Neural progenitor cell (in vitro differentiated cells): ENCODE measurements around the gene ELP5. TPM values are rescaled to one million over a fixed set of nuclear protein-coding genes. Genes with fewer than 3 reads are reported as not detected.

Experiments used
- DNase-seq: peaks from one replicate; pipeline ENCODE4 v3.0.0-alpha.2; 2016; ENCODE audit warnings: low spot score
- H2AFZ ChIP-seq: fragments of 200-600 bp; sonication (generic); replicated peaks from 2 replicates; pipeline ENCODE4 v1.6.1; 2016; ENCODE audit warnings: antibody characterized with exemption
- H3F3A ChIP-seq: fragments of 200-600 bp; sonication (generic); 2 replicates; pipeline ENCODE4 v1.6.1; 2016; ENCODE audit warnings: antibody characterized with exemption, low read depth
- H3K27ac ChIP-seq: fragments of 200-600 bp; sonication (generic); 2 replicates; pipeline ENCODE4 v1.5.1; 2016; ENCODE audit warnings: mild to moderate bottlenecking
- H3K27me3 ChIP-seq: fragments of 200-600 bp; sonication (generic); 2 replicates; pipeline ENCODE4 v1.6.1; 2016; ENCODE audit warnings: mild to moderate bottlenecking, moderate library complexity
- H3K36me3 ChIP-seq: fragments of 200-600 bp; sonication (generic); 2 replicates; pipeline ENCODE4 v1.5.1; 2016
- H3K4me1 ChIP-seq: fragments of 200-600 bp; sonication (generic); 2 replicates; pipeline ENCODE4 v1.6.1; 2016; ENCODE audit warnings: mixed run types
- H3K4me2 ChIP-seq: fragments of 200-600 bp; sonication (generic); 2 replicates; pipeline ENCODE4 v1.6.1; 2016
- H3K4me3 ChIP-seq: fragments of 200-600 bp; sonication (generic); 2 replicates; pipeline ENCODE4 v1.5.1; 2016
- H3K79me2 ChIP-seq: fragments of 200-600 bp; sonication (generic); 2 replicates; pipeline ENCODE4 v1.6.1; 2016; ENCODE audit warnings: low read depth
- H3K9ac ChIP-seq: fragments of 200-600 bp; sonication (generic); 2 replicates; pipeline ENCODE4 v1.6.1; 2016
- H3K9me3 ChIP-seq: fragments of 200-600 bp; sonication (generic); 2 replicates; pipeline ENCODE4 v1.5.1; 2016; ENCODE audit warnings: low read depth
- H4K20me1 ChIP-seq: fragments of 200-600 bp; sonication (generic); 2 replicates; pipeline ENCODE4 v1.6.1; 2016; ENCODE audit warnings: low read depth
- H3K27ac Mint-ChIP-seq: 3 replicates; pipeline ENCODE4 v1.8.0; 2021; ENCODE audit warnings: mixed read lengths
- H3K27me3 Mint-ChIP-seq: 2 replicates; pipeline ENCODE4 v1.8.0; 2022; ENCODE audit warnings: low read depth, mild to moderate bottlenecking, inconsistent platforms, moderate library complexity, mixed read lengths; ENCODE audit not compliant: insufficient read depth
- H3K36me3 Mint-ChIP-seq: 3 replicates; pipeline ENCODE4 v1.8.0; 2021; ENCODE audit warnings: mixed read lengths
- H3K4me1 Mint-ChIP-seq: 3 replicates; pipeline ENCODE4 v1.8.0; 2021; ENCODE audit warnings: mixed read lengths
- H3K4me3 Mint-ChIP-seq: 3 replicates; pipeline ENCODE4 v1.8.0; 2021; ENCODE audit warnings: mild to moderate bottlenecking, moderate library complexity, mixed read lengths
- H3K9me3 Mint-ChIP-seq: 3 replicates; pipeline ENCODE4 v1.8.0; 2020; ENCODE audit warnings: mixed read lengths
- EZH2 ChIP-seq: fragments of 200-600 bp; sonication (generic); IDR thresholded peaks from 2 replicates; pipeline ENCODE4 v1.6.1; 2017; ENCODE audit warnings: antibody characterized with exemption, mild to moderate bottlenecking, moderate library complexity
- EZH2phosphoT487 ChIP-seq: fragments of 200-600 bp; sonication (generic); IDR thresholded peaks from 2 replicates; pipeline ENCODE4 v1.6.1; 2017; ENCODE audit warnings: antibody characterized with exemption
- total RNA-seq: library from RNA; depleted of rRNA; stranded (reverse); fragments of >200 nt; gene quantifications from 2 replicates; pipeline ENCODE4 v1.2.3, GENCODE V29; 2015; ENCODE audit warnings: low replicate concordance
- TF ChIP-seq, protein P1 (sequence below): fragments of 200-600 bp; sonication (generic); IDR thresholded peaks from 2 replicates; pipeline ENCODE4 v1.5.1; 2017; ENCODE audit warnings: antibody characterized with exemption, mild to moderate bottlenecking

The ELP5 gene
- total RNA-seq, 1 donor from 2014 or later, result 17.5 TPM

DNA sequence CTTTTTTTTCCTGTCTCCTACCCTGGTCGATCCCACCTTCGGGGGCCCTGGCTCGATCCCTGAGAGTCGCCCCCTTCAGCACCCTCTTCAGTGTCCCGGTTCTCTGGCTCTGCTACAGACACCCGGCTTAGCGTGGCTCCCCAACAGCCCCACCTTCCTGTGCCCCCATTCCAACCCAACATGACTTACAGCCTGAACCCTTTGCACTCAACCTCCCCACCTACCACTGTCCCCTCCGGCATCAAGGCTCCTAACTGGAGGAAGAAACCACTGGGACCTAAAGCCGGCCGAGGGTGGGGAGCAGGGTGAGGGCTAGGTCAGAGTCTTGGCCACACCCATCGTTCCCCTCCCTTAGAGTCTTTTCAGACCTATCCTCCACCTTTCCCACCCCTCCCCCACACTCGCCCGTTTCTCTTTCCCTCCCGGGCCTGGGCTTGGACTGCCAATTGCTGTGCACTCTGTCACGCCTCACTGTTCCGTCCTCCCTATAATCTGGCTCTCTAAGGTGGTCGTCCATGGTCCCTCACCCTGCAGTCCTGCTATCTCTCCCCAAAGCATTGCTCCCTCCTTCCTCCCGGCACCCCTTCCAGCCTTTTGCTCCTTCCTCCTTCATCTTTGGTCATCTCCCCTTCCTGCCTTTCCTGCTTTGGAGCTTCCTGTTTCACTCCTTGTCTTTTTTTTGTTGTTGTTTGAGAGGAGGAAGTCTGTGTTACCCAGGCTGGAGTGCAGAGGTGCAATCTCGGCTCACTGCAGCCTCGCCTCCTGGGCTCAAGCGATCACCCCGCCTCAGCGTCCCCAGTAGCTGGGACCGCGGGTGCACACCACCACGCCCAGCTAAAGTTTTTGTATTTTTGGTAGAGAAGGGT, 11.2 kb downstream of the ELP5 start:
- H3K27ac ChIP-seq, result no peak overlapping the region
- no peak overlapping the region for H3K9ac ChIP-seq
- Mint-ChIP-seq H3K27me3 (peaks cover 51% of the 10 kb centered on the region), H3K9me3 (no peaks in the 10 kb centered on the region), H3K4me3 (peak overlapping the region; percentile 28), H3K4me1 (peaks cover 8% of the 10 kb centered on the region), H3K27ac (no peak overlapping the region), H3K36me3 (peaks cover 13% of the 10 kb centered on the region)
- H3K9me3 ChIP-seq, result no peaks in the 10 kb centered on the region
- no peaks in the 10 kb centered on the region for H3K79me2 ChIP-seq
- DNase-seq, result peak; percentile 55
- H3K36me3 ChIP-seq, result no peaks in the 10 kb centered on the region
- peaks cover 14% of the 10 kb centered on the region for H3K4me1 ChIP-seq
- peak overlapping the region; percentile 79 for H3K4me2 ChIP-seq
- peak overlapping the region; percentile 40 for H3K4me3 ChIP-seq
- peaks cover 11% of the 10 kb centered on the region for H4K20me1 ChIP-seq
- TF ChIP-seq EZH2, result no peak
- no peak for TF ChIP-seq EZH2phosphoT487
- TF ChIP-seq, protein P1, sequence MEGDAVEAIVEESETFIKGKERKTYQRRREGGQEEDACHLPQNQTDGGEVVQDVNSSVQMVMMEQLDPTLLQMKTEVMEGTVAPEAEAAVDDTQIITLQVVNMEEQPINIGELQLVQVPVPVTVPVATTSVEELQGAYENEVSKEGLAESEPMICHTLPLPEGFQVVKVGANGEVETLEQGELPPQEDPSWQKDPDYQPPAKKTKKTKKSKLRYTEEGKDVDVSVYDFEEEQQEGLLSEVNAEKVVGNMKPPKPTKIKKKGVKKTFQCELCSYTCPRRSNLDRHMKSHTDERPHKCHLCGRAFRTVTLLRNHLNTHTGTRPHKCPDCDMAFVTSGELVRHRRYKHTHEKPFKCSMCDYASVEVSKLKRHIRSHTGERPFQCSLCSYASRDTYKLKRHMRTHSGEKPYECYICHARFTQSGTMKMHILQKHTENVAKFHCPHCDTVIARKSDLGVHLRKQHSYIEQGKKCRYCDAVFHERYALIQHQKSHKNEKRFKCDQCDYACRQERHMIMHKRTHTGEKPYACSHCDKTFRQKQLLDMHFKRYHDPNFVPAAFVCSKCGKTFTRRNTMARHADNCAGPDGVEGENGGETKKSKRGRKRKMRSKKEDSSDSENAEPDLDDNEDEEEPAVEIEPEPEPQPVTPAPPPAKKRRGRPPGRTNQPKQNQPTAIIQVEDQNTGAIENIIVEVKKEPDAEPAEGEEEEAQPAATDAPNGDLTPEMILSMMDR, result no peak
- H2AFZ ChIP-seq, result peak overlapping the region; percentile 86
- peaks cover 49% of the 10 kb centered on the region for H3K27me3 ChIP-seq
- H3F3A ChIP-seq, result peaks cover 32% of the 10 kb centered on the region

GRCh38 chr17:7263801-7264078, 11.7 kb downstream of the ELP5 start:
- Mint-ChIP-seq H3K36me3 (peaks cover 8% of the 10 kb centered on the region), H3K27ac (no peak overlapping the region), H3K4me1 (peaks cover 8% of the 10 kb centered on the region), H3K9me3 (no peaks in the 10 kb centered on the region), H3K27me3 (peaks cover 54% of the 10 kb centered on the region), H3K4me3 (no peak overlapping the region)
- Histone ChIP-seq H3F3A (peaks cover 32% of the 10 kb centered on the region), H3K9me3 (no peaks in the 10 kb centered on the region), H3K79me2 (no peaks in the 10 kb centered on the region), H3K36me3 (no peaks in the 10 kb centered on the region), H3K4me3 (peak overlapping the region; percentile 40), H3K4me1 (peaks cover 14% of the 10 kb centered on the region), H2AFZ (peak overlapping the region; percentile 86), H3K9ac (no peak overlapping the region), H4K20me1 (peaks cover 11% of the 10 kb centered on the region), H3K27me3 (peaks cover 49% of the 10 kb centered on the region), H3K27ac (no peak overlapping the region), H3K4me2 (peak overlapping the region; percentile 79)
- TF ChIP-seq EZH2, result no peak
- no peak for TF ChIP-seq EZH2phosphoT487
- TF ChIP-seq, protein P1, result no peak
- no peak for DNase-seq

DNA sequence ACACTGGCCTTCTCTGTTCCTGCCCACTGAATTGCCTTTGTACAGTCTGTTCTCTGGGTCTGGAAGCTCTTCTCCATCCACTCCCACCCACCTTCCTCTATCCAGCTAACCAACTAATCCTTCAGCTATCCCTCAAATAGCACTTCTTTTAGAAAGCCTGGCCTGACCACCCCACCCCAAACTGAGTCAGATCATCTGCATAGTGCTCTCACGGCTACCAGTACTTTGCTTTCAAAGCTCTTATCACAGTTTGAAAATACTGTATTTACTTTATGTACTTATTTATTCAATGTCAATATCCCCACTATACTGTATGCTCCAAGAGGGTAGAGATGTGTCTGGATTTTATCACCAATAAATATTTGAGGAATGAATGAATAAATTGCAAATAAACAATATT, 14.8 kb downstream of the ELP5 start:
- Histone ChIP-seq H3K4me2 (no peak overlapping the region), H4K20me1 (no peaks in the 10 kb centered on the region), H3K9me3 (no peaks in the 10 kb centered on the region), H3K4me1 (peaks cover 14% of the 10 kb centered on the region), H3K9ac (no peak overlapping the region), H3F3A (peaks cover 19% of the 10 kb centered on the region), H3K36me3 (no peaks in the 10 kb centered on the region), H3K27ac (no peak overlapping the region), H2AFZ (no peak overlapping the region), H3K27me3 (peaks cover 28% of the 10 kb centered on the region), H3K4me3 (no peak overlapping the region), H3K79me2 (no peaks in the 10 kb centered on the region)
- Mint-ChIP-seq H3K9me3 (no peaks in the 10 kb centered on the region), H3K36me3 (no peaks in the 10 kb centered on the region), H3K27ac (peak overlapping the region; percentile 12), H3K4me3 (peak overlapping the region; percentile 5), H3K27me3 (peaks cover 32% of the 10 kb centered on the region), H3K4me1 (peaks cover 8% of the 10 kb centered on the region)
- TF ChIP-seq EZH2phosphoT487 (no peak), EZH2 (no peak)
- TF ChIP-seq, protein P1, result no peak
- DNase-seq, result no peak
